Measurements from ENCODE around the gene CACNG6.

GRCh38 chr19:53962887-53963431 is 28.5 kb upstream of the CACNG6 start, which contains the start of gene CACNG8:
- no peak for TF ChIP-seq CTCF (conservative IDR thresholded peaks at IDR 0.05; ENCODE audit: low read depth, low read length)
- TF ChIP-seq EZH2 (IDR thresholded peaks at IDR 0.05; ENCODE audit: borderline replicate concordance, low read depth, low read length, poor library complexity, severe bottlenecking) = no peak
